ENCODE data around the gene FBXW9. TPM values are rescaled to one million over a fixed set of nuclear protein-coding genes. Genes with fewer than 3 reads are reported as not detected.
"Not testable (repeated sequence)": the region's sequence is repeated elsewhere in the genome, so short reads cannot be mapped to it uniquely, and the experiment has no call there.

The FBXW9 gene
- total RNA-seq, 2 experiments from 2014 or later = 6.0 to 6.1 TPM

DNA sequence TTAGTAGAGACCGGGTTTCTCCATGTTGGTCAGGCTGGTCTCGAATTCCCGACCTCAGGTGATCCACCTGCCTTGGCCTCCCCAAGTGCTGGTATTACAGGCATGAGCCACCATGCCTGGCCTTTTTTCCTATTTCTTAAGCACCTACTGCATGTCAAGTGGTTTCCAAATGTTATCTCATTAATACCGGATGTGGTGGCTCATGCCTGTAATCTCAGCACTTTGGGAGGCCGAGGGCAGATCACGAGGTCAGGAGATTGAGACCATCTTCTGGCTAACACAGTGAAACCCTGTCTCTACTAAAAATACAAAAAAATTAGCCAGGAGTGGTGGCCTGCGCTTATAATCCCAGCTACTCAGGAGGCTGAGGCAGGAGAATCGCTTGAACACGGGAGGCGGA, 29.2 kb upstream of the FBXW9 start:
- ChIA-PET POLR2A (interaction anchor here (1.0 to 1.5 kb wide), 2 partner anchors 9 to 44 kb away, joined by 3 to 4 read pairs; partner anchors contain the start of genes DHPS and TRIR), CTCF (interaction anchor here (9.2 kb wide), 1 partner anchor 8 kb away, joined by 85 read pairs; the partner anchor contains the start of gene TRIR)
- not testable (repeated sequence) for ATAC-seq; H3K27ac Mint-ChIP-seq; H3K27me3 Mint-ChIP-seq (ENCODE audit: low read depth); DNase-seq; H3K4me3 Mint-ChIP-seq; H3K9me3 Mint-ChIP-seq (ENCODE audit: insufficient read depth)
- Mint-ChIP-seq H3K36me3 (ENCODE audit: low read depth) (peaks cover 47% of the 10 kb centered on the region), H3K4me1 (ENCODE audit: low read depth) (peaks cover 24% of the 10 kb centered on the region)

DNA sequence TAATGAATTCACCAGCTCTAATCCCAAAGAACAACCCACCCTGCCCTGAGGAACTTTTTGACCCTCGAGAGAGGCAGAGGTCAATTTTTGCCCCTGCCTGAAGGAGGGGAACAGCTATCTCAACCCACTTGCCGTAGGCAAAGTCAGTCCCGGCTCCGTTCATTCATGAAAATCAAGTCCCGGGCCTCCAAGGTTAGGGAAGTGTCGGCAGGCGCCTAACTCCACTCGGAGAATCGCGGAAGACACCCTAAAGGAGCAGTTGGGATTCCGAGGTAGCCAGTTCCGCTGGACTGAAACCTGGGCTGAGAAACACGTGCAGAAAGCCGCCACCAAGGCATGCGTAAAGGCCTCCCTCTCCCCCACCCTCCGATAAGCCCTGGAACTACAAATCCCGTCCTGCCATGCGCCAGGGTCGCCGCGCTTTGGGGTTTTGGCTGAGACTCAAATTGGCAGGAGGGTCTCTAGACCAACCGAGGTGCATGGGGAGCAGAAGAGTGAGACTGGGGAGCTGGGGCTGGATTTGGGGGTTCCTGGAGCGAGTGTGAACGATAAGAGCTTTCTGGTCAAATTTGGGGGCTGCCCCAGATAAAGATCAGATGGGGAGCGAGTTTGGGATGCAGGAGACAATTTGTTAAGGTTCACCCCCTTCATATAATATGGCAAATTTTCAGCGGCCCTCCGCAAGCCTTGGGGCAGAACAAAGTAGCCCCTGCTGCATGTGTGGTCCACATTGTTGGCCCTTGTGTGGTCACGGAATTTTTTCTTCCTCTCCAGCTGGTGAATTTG, 27.4 kb upstream of the FBXW9 start, which contains the start of gene TNPO2:
Gene TNPO2 (minus strand): TSS at position 292 of the 786 bp plus-strand sequence. CDS start 2,955 bp downstream, outside the sequence.
- peak within 1 kb of the TSS; percentile 85 for H3K4me3 Mint-ChIP-seq
- H3K36me3 Mint-ChIP-seq (ENCODE audit: low read depth) = peaks cover 42% of the 10 kb centered on the region
- ChIA-PET CTCF (interaction anchor here (0.7 to 9.2 kb wide), 12 partner anchors 10 to 926 kb away, joined by 3 to 85 read pairs (median 4); partner anchors contain the start of gene TRIR), POLR2A (interaction anchor here (0.8 to 5.6 kb wide), 6 partner anchors 11 to 190 kb away, joined by 3 to 109 read pairs (median 4); partner anchors contain the start of genes DHPS, FBXW9, GET3 and TRIR)
- DNase-seq (peak; percentile 84), ATAC-seq (peak; percentile 41)
- peak within 1 kb of the TSS; percentile 86 for H3K27ac Mint-ChIP-seq
- no peaks in the 10 kb centered on the region for H3K27me3 Mint-ChIP-seq (ENCODE audit: low read depth)
- peaks cover 25% of the 10 kb centered on the region for H3K4me1 Mint-ChIP-seq (ENCODE audit: low read depth)
- no peaks in the 10 kb centered on the region for H3K9me3 Mint-ChIP-seq (ENCODE audit: insufficient read depth)

DNA sequence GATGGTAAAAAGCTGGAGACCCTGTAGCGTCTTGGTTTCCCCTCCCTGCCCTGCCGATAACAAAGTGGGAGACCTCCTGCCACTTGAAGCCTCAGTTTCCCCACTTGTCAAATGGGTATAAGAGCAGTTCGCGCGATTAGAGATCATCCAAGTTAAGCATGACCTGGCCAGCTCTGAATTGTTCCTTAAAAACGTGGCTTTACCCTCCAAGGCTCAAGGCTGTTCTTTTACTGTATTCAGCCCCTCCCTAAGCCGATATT, 26.9 kb upstream of the FBXW9 start:
- Mint-ChIP-seq H3K4me3 (peak overlapping the region; percentile 85), H3K9me3 (ENCODE audit: insufficient read depth) (no peaks in the 10 kb centered on the region), H3K27me3 (ENCODE audit: low read depth) (no peaks in the 10 kb centered on the region), H3K36me3 (ENCODE audit: low read depth) (peaks cover 44% of the 10 kb centered on the region), H3K27ac (peak overlapping the region; percentile 86), H3K4me1 (ENCODE audit: low read depth) (peaks cover 28% of the 10 kb centered on the region)
- ChIA-PET POLR2A (interaction anchor here (0.6 to 5.6 kb wide), 10 partner anchors 9 to 190 kb away, joined by 3 to 109 read pairs (median 4); partner anchors contain the start of genes DHPS, FBXW9, GET3 and JUNB), CTCF (interaction anchor here (0.7 to 9.2 kb wide), 12 partner anchors 10 to 926 kb away, joined by 3 to 85 read pairs (median 4); partner anchors contain the start of genes JUNB and TRIR)
- ATAC-seq = no peak
- DNase-seq = no peak

DNA sequence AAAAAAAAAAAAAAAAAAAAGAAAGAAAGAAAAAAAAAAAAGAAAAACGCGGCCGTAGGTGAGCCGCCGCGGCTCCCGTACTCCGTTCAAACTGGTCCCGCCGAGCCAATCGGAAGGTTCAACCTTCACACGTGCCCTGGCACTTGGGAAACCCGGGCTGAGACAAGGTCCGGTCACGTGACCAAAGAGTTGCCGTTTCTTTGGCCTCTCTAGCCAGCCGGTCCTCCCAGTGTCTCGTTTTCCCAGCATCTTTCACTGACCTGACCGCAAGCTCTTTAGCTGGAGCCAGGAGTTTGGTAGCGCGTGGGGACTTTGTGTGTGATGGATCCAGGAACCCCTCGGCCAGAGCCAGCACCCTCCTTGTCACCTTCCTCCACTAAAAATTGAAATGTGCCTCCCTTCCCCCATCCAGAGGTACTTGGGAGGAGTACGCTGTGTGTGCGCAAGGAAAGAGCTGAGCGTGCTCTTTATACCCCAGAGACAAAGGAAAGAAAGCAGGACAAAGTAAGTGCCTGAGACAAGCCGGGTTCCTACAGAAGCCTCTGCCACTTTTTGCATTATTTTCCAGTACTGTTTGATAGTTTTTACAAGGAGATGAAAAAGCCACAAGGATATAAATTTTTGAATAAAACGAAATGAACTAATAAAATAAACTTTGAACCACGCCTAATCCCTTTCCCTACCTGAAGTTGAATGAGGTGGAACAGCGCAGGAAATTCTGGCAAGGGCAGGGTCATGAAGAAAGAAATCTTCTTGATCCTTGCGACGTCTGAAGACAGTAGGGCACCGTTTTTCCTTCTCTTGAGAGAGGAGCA, 26.3 kb upstream of the FBXW9 start:
- no peaks in the 10 kb centered on the region for H3K9me3 Mint-ChIP-seq (ENCODE audit: insufficient read depth)
- peak; percentile 98 for DNase-seq
- POLR2A ChIA-PET = interaction anchor here (0.6 to 5.6 kb wide), 13 partner anchors 9 to 191 kb away, joined by 3 to 109 read pairs (median 4); partner anchors contain the start of genes DHPS, FBXW9, GET3 and JUNB
- H3K4me1 Mint-ChIP-seq (ENCODE audit: low read depth) = peaks cover 29% of the 10 kb centered on the region
- peaks cover 41% of the 10 kb centered on the region for H3K36me3 Mint-ChIP-seq (ENCODE audit: low read depth)
- ATAC-seq = peak; percentile 91
- CTCF ChIA-PET = interaction anchor here (0.7 to 9.2 kb wide), 16 partner anchors 11 to 925 kb away, joined by 3 to 85 read pairs (median 3); partner anchors contain the start of genes JUNB, MAN2B1 and TRIR
- no peaks in the 10 kb centered on the region for H3K27me3 Mint-ChIP-seq (ENCODE audit: low read depth)
- H3K4me3 Mint-ChIP-seq = peak overlapping the region; percentile 85
- H3K27ac Mint-ChIP-seq = peak overlapping the region; percentile 86

DNA sequence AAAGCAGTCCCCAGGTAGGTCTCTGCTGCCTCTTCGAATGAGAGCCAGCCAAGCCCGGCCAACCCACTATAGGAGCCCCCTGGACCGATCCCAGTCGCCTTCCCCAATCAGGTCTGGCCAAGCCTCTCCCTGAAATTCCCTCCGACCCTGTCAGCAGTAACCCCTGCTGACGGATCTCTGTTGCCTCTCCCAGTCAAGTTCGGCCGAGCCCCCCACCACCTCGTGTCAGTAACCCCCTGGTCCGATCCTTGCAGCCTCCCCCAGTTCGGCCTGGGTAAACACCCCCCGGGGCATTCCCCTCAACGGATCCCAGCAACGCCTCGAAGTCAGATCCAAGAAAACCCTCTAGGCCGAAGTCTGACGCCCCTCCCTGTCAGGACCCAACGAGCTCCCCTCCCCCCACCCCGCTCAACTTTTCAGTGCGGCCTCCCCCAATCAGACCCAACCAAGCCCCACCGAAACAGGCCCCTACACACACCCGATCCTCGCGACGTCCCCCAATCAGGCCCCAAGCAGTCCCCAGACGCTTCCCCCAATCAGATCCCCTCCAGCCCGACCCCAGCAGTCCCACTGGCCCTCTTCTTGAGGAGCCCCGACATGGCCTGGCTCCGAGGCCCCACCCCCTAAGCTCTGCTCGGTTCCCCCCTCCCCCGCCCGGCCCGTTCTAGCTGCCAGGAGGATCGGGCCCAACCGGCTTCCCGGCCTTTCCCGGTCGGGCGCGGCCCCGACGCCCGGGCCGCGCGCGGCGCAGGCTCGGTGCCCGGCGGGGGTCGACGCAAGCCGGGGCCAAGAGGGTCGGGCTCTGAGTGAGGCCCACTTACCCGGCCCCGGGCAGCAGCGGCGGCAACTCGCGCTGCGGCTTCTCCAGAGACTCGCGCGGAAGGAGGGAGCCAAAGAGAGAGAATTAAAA, 25.5 kb upstream of the FBXW9 start:
- CTCF ChIA-PET = interaction anchor here (1.0 to 9.2 kb wide), 10 partner anchors 12 to 77 kb away, joined by 3 to 85 read pairs (median 6); partner anchors contain the start of genes JUNB, MAN2B1 and TRIR
- peak overlapping the region; percentile 93 for H3K27ac Mint-ChIP-seq
- peak overlapping the region; percentile 96 for H3K4me3 Mint-ChIP-seq
- ATAC-seq (peak; percentile 51), DNase-seq (peak; percentile 66)
- peaks cover 37% of the 10 kb centered on the region for H3K36me3 Mint-ChIP-seq (ENCODE audit: low read depth)
- no peaks in the 10 kb centered on the region for H3K9me3 Mint-ChIP-seq (ENCODE audit: insufficient read depth)
- H3K27me3 Mint-ChIP-seq (ENCODE audit: low read depth) = no peaks in the 10 kb centered on the region
- POLR2A ChIA-PET = interaction anchor here (0.6 to 5.6 kb wide), 5 partner anchors 13 to 70 kb away, joined by 3 to 109 read pairs (median 7); partner anchors contain the start of genes DHPS, FBXW9, GET3 and JUNB
- H3K4me1 Mint-ChIP-seq (ENCODE audit: low read depth) = peaks cover 28% of the 10 kb centered on the region

DNA sequence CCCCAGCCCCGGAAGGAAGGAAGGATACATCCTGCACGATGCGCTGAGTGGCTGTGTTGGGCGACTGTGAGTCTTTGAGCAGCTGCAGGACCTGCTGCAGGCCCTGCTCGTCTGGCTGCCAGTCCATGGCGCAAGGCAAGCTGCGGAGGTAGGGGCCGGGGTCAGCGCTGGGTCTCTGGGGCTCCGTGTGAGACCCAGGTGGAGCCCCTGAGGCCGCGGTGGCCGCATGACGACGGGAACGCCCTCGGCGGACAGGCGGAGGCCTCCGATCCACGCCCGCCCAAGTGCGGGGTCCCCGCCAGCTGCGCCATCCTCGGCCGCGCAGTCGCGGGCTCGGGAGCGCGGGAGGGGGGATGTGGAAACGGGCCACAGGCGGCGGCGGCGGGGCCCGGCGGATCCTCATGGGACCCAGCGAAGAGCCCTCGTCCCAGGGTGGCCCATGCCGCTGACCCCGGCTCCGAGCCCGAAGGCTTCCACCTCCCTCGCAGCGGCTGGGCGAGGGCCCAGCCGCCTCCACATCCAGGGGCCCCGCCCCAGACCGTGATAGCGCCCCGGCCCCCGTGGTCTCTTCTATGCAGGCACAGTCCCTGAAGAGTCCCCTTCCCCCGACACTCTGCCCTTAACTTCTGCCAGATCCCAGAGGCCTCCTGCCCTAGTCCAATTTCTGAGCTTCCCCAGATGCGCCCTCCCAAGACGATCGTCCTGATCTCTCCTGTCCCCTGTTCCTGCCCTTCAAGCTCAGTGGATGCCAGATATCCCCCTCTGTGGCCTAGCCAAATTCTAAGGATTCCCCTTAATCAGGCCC, 24.6 kb upstream of the FBXW9 start:
- no peaks in the 10 kb centered on the region for H3K27me3 Mint-ChIP-seq (ENCODE audit: low read depth)
- H3K9me3 Mint-ChIP-seq (ENCODE audit: insufficient read depth) = no peaks in the 10 kb centered on the region
- ChIA-PET CTCF (interaction anchor here (0.9 to 9.2 kb wide), 11 partner anchors 13 to 126 kb away, joined by 3 to 85 read pairs (median 9); partner anchors contain the start of genes GET3, JUNB and TRIR), POLR2A (interaction anchor here (0.9 to 5.6 kb wide), 6 partner anchors 14 to 80 kb away, joined by 3 to 109 read pairs (median 6); partner anchors contain the start of genes DHPS, FBXW9, GET3 and JUNB)
- DNase-seq = peak; percentile 54
- H3K27ac Mint-ChIP-seq = peak overlapping the region; percentile 94
- peak overlapping the region; percentile 96 for H3K4me3 Mint-ChIP-seq
- no peak for ATAC-seq
- H3K4me1 Mint-ChIP-seq (ENCODE audit: low read depth) = peaks cover 30% of the 10 kb centered on the region
- H3K36me3 Mint-ChIP-seq (ENCODE audit: low read depth) = peaks cover 38% of the 10 kb centered on the region

DNA sequence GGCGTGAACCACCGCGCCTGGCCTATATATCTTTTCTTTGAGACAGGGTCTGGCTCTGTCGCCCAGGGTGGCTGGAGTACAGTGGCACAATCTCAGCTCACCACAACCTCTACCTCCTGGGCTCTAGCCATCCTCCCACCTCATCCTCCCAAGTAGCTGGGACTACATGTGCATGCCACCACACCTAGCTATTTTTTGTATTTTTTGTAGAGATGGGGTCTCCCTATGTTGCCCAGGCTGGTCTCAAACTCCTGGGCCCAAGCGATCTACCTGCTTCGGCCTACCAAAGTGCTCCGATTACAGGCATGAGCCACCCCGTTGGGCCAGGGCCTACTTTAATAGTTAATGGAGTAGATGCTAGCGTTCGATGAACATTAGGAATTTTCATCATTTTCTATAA, 23.9 kb upstream of the FBXW9 start:
- CTCF ChIA-PET = interaction anchor here (0.9 to 9.2 kb wide), 7 partner anchors 13 to 127 kb away, joined by 3 to 85 read pairs (median 4); partner anchors contain the start of genes GET3 and TRIR
- ATAC-seq (no peak), DNase-seq (no peak)
- Mint-ChIP-seq H3K27ac (peak overlapping the region; percentile 94), H3K4me1 (ENCODE audit: low read depth) (peaks cover 30% of the 10 kb centered on the region), H3K36me3 (ENCODE audit: low read depth) (peaks cover 42% of the 10 kb centered on the region), H3K27me3 (ENCODE audit: low read depth) (no peaks in the 10 kb centered on the region), H3K9me3 (ENCODE audit: insufficient read depth) (no peaks in the 10 kb centered on the region), H3K4me3 (peak overlapping the region; percentile 88)
- POLR2A ChIA-PET = interaction anchor here (0.9 to 5.6 kb wide), 3 partner anchors 14 to 81 kb away, joined by 3 to 109 read pairs (median 4); partner anchors contain the start of genes DHPS, GET3 and TRIR

DNA sequence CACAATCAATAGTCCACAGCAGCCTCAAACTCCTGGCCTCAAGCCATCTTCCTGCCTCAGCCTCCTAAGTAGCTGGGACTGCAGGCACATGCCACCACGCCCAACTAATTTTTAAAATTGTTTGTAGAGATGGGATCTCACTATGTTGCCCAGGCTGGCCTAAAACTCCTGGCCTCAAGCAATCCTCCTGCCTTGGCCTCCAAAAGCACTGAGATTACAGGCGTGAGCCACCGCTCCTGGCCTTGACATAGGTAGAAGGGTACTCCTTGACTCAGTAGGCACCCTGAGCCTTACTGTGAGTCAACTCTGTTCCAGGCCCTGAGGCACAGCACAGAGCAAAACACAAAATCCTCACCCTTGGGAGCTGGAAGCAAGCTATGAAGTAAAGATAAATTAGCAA, 19.5 kb upstream of the FBXW9 start:
- H3K27me3 Mint-ChIP-seq (ENCODE audit: low read depth) = no peaks in the 10 kb centered on the region
- ChIA-PET POLR2A (interaction anchor here (0.6 kb wide), 1 partner anchor 131 kb away, joined by 3 read pairs; no protein-coding TSS in a partner anchor), CTCF (interaction anchor here (1.3 to 6.6 kb wide), 4 partner anchors 19 to 50 kb away, joined by 4 to 81 read pairs (median 6); partner anchors contain the start of gene FBXW9)
- DNase-seq (no peak), ATAC-seq (no peak)
- no peak overlapping the region for H3K4me3 Mint-ChIP-seq
- H3K4me1 Mint-ChIP-seq (ENCODE audit: low read depth) = peaks cover 17% of the 10 kb centered on the region
- peak overlapping the region; percentile 16 for H3K27ac Mint-ChIP-seq
- peaks cover 52% of the 10 kb centered on the region for H3K36me3 Mint-ChIP-seq (ENCODE audit: low read depth)
- H3K9me3 Mint-ChIP-seq (ENCODE audit: insufficient read depth) = no peaks in the 10 kb centered on the region

DNA sequence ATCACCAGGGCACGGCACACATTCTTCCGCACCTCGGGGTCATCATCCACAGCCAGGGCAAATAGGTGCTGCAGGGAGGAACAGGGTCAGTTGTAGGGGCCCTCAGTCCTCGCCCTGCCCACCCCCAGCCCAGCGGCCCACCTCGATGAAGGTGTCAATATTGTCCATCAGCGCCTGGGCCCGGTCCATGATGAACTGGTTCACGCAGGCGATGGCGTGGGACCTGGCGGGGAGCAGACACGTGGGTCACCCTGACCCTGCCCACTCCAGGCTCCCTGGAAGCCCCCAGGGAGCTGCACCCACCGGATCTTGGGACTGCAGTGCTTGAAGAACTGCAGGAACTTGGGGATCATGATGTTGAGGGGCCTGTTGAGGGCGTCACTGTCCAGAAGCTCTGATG, 18.7 kb upstream of the FBXW9 start:
- DNase-seq (no peak), ATAC-seq (no peak)
- Mint-ChIP-seq H3K27ac (no peak overlapping the region), H3K27me3 (ENCODE audit: low read depth) (no peaks in the 10 kb centered on the region), H3K36me3 (ENCODE audit: low read depth) (peaks cover 55% of the 10 kb centered on the region), H3K9me3 (ENCODE audit: insufficient read depth) (no peaks in the 10 kb centered on the region), H3K4me1 (ENCODE audit: low read depth) (peaks cover 11% of the 10 kb centered on the region), H3K4me3 (no peak overlapping the region)
- POLR2A ChIA-PET = no interaction called here
- CTCF ChIA-PET = interaction anchor here (1.0 to 6.6 kb wide), 3 partner anchors 45 to 133 kb away, joined by 3 to 81 read pairs (median 3); no protein-coding TSS in a partner anchor

All from activated CD8-positive, alpha-beta T cell treated with anti-CD3 and anti-CD28 coated beads, Interleukin-2, amount 10 ng/mL, durations not matched to agents 7 days and 5 days (primary cell).